Left lobe of liver (tissue), 2 donors: ENCODE data around the gene XCL1. TPM values are rescaled to one million over a fixed set of nuclear protein-coding genes. Genes with fewer than 3 reads are reported as not detected.
A peak's percentile ranks its signal among the peaks of the same experiment; 100 is the strongest.
"Not testable (repeated sequence)": the region's sequence is repeated elsewhere in the genome, so short reads cannot be mapped to it uniquely, and the experiment has no call there.

Source experiments
- ATAC-seq: fragments of 200-7000 bp; cut with Tn5 transposase; one replicate; pipeline ENCODE4 v1.9.1; 2020; ENCODE audit warnings: mild to moderate bottlenecking, moderate library complexity
- DNase-seq: peaks from one replicate; pipeline ENCODE4 v3.0.0-alpha.2; 2020; ENCODE audit warnings: low spot score
- total RNA-seq: library from RNA; stranded (reverse); gene quantifications from one replicate; pipeline ENCODE4 v1.2.1, GENCODE V29; 2021
- donor health status: DM: no; HTN: no; CAD: no; lungs with moderate emphysema.
- donor health status: DM: no; HTN: yes; CAD: no.

XCL1 gene
- total RNA-seq, 1 donor from 2014 or later: 0.13 TPM

DNA sequence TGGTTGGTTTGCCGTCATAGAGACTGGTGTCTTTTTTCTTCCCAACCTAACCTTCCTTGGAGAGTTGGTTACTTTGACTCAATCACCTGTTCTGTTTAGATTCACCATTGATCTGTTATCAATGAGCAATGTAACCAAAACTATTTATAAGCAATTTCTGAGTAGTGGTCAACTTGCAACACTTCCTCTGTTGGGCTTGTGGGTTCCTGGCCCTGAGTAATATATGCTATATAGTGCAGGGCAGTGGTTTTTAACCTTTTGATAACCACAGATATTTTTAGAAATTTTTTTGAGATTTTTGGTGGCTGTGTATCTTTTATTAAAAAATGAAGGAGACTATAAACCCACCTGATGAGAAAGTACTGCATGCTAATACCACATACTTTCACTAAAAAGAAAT, 9.4 kb upstream of the XCL1 start:
- DNase-seq (no peak), ATAC-seq (no peak)

DNA sequence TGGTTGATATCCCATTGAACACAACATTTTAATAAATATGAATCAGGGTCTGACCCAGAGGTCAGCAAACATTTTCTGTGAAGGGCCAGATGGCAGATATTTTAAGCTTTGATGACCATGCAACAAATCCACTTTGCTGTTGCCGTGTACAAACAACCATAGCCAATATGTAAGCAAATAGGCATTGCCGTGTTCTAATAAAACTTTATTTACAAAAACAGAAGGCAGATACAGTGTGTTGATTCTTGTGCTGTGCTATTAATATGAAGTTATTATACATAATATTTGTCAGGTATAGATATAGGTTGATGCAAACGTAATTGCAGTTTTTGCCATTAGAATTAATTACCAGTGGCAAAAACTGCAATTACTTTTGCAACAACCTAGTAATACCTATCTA, 8.8 kb upstream of the XCL1 start:
- no peak for ATAC-seq
- no peak for DNase-seq

- no peak for DNase-seq
These were observed 8.1 kb upstream of the XCL1 start for GRCh38 chr1:168568346-168568745.

GRCh38 chr1:168570652-168571051, 5.8 kb upstream of the XCL1 start:
- ATAC-seq (no peak), DNase-seq (no peak)

More at GRCh38 chr1:168568346-168568745, 8.1 kb upstream of the XCL1 start:
- no peak for ATAC-seq

DNA sequence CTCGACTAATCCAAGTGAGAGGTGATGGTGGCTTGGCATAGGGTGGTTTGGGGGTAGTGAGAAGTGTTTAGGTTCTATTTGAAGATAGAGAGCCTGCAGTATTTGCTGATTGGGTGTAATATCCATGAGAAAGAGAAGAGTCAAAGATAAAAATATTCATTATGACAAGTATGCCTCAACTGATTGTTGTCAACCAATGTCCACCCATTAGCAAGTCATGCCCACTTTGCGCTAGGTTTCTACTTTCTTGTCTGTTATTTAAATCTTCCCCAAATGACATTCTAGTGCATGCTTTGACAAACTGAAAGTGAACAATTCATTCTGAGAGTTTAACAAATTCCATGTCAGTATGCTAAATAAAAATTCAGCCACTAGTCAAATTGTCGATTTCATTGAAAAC, 3.8 kb upstream of the XCL1 start:
- ATAC-seq (no peak), DNase-seq (no peak)

DNA sequence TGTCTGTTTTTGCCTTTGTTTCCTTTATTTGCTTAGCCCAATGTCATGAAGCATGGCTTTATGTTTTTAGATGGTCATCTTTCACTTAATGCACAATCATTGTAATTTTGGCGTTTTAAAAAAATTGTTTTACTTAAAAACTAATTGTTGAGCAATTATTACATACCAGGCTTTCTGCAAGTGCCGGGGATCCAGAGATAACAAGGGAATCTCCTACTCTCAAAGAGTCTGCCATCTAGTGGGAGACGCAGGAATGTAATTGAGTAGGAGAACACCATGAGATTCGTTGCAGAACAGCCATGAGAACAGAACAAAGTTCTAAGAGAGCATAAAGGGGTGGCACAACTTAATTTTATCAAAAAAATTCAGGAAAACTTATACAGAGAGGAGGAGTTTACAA, 2.2 kb upstream of the XCL1 start:
- DNase-seq: not testable (repeated sequence)
- peak; percentile 98 for ATAC-seq

DNA sequence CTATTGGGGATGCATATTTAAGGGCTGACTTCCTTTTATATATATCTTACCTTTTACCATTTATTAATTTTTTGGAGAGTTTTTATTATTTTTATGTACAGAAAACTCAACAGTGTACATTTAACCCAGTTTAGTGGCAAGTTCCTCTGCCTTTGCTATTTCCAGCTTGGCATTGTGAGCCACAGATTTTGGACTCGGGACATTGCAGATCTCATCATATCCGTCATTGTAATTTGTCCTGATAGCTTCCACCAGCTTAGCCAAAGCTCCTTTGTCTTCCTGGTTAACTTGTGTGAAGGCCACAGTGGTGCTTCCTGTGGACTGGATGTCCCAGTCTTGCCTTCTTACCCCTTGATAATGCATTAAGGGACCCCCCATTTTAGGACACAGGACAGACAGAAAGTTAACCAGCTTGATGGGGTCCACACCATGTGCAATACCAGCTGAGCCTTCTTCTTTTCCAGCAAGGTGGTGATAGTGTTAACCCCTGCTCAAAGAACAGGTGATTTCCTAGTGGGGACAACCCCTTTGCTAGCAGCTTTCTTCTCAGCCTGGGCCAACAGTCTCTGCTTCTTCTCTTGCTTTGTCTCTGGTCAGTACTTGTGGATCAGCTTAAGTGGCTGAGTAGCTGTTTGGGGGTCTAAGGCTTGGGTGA, 2.3 kb downstream of the XCL1 start:
- not testable (repeated sequence) for ATAC-seq, DNase-seq

GRCh38 chr1:168580290-168580689, 3.9 kb downstream of the XCL1 start:
- ATAC-seq, DNase-seq: not testable (repeated sequence)

- not testable (repeated sequence) for DNase-seq, ATAC-seq
These were observed 4.6 kb downstream of the XCL1 start for GRCh38 chr1:168580991-168581390.

DNA sequence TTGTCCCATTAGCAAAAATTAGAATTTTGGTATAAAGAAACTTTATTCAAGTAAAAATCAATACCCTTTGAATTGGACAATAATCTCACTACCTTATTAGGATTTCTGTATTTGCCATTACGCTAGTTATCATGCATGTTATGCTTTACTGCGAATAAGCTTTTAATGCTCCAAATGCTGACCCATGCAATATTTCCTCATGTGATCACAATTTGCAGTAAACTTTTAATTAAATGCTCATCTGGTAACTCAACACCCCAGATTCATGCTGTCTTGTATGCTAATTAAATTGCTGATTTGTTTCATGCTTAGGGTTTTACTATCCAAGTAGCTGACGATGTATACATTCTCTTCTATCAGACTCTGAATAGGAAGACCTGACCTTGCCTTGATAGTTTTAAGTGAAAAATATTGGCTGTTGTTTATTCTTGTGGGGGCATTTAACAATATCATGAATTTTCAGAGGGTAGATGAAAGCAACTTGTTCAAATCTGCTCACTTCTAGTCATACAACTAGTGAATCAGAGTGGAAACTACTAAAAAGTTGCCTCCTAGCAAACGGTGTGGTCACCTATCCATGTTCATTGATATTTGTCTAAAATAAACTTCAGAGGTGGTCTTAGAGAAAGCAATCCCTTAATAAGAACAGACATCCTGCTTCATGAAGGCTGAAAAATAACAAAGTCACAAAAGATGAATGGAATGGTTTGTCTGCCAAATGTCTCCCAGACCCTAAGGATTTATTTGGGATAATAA, 5.6 kb downstream of the XCL1 start:
- no peak for DNase-seq
- no peak for ATAC-seq

- no peak for DNase-seq
- ATAC-seq: no peak
These were observed 6.4 kb downstream of the XCL1 start for GRCh38 chr1:168582688-168583336.

GRCh38 chr1:168583571-168583970, 7.2 kb downstream of the XCL1 start:
- no peak for ATAC-seq
- DNase-seq: no peak

GRCh38 chr1:168585191-168585590, 8.8 kb downstream of the XCL1 start:
- DNase-seq (no peak), ATAC-seq (no peak)

DNA sequence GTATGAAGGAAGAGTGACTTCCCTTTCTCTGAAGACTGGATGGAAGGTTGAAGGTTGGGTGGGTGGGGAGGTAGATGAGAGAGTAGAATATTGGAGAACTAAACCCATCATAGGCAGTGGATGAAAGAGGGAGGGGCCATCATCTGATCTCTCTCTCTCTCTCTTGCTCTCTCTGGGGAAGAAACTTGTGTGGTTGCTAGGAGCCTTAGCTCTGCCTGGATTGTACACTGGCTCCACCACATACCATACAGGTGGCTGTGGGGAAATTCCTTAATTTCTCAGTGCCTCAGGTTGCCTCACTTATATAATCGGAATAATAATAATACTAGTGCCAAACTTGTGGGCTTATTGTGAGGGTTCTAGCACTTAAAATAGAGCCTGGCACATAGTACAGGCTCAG, 9.5 kb downstream of the XCL1 start:
- DNase-seq: no peak
- ATAC-seq: no peak

DNA sequence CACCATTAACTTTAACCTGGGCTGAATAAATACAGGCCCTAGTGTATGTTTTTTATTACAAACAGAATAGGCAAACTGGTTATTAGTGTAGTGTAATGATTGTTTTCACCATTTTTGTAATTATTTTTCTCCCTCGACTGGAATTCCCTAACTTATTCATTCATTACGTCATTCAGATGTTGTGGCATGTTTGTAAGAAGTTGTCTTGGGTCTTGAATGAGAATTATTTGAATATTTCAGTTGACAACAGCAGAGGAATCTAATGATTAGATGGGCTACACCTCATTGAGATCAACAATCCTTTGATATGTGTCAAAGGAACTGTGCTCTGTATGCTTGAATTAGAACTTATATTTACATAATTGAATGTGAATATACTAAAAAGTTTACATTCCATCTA, 12.8 kb downstream of the XCL1 start:
- ATAC-seq (no peak), DNase-seq (no peak)

DNA sequence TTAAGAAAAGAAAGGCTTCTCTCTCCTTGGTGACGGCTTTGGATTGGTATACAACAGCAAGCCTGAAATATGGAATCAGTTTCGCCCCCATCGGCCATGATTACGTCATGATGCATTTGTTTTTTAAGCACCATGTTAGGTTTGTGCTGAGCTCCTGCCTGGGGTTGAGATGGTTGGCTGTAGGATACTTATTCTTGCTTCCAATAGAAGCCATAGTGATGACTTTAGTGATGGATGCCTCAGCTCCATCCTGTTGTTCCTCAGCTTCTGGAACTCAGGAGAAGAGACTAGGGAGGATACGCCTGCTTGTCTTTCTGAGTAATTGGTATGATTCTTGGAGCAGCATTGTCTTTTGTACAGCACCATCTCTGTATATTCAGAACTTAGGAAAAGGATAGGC, 14.7 kb downstream of the XCL1 start:
- DNase-seq (no peak), ATAC-seq (no peak)

DNA sequence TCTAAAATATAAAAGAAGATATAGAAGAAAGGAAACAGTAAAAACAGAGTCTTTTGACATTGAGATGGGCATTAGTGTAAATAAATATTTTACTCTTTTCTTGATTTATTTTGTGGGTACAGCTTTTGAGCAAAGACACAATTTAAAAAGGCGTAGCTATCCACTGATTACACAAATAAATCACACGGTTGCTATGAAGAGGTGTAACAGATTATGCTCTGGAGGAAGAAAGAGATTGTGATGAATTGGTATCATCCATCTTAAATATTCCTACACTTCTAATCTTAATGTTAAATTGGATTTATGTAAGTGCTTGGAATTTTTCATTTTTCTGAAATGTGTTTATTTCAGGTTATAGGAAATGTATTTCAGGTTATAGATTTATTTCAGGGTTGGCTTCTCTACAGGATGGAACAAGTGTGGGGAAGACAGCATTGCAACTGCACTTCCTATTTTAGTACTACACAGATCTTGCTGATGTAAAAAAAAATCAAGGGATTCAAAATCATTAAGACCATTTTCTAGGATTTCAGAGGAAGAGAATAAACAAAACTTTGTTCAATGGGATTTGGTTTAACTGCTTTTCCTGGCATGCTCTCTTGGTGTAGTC, 15.3 kb downstream of the XCL1 start:
- no peak for ATAC-seq
- DNase-seq: no peak

DNA sequence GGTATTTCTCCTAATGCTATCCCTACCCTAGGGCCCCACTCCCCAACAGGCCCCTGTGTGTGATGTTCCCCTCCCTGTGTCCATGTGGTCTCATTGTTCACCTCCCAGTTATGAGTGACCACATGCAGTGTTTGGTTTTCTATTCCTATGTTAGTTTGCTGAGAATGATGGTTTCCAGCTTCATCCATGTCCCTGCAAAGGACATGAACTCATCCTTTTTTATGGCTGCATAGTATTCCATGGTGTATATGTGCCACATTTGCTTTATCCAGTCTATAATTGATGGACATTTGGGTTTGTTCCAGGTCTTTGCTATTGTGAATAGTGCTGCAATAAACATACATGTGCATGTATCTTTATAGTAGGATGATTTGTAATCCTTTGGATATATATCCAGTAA, 19.0 kb downstream of the XCL1 start:
- DNase-seq, ATAC-seq: not testable (repeated sequence)

GRCh38 chr1:168598125-168598524, 21.7 kb downstream of the XCL1 start:
- ATAC-seq: no peak
- DNase-seq: no peak

DNA sequence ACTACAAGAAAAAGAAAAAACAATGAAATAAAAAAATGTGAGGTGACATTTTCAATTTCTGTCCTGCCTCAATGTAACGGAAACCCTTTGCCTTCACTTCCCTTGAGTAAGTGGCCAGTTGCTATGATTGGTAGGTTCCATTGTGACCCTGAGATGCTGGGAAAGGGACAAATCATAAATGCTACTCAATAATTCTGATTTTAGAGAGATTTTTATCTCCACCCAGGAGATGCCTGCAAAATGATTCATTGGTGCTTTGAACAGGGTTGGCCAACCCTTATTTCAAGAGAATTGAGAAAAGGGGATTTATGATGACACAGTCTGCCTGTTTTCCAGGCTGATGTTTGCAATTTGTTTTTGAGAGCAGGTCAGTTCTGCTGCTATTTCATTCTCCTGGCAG, 22.5 kb downstream of the XCL1 start:
- no peak for ATAC-seq
- no peak for DNase-seq

- ATAC-seq: no peak
These were observed 23.2 kb downstream of the XCL1 start for GRCh38 chr1:168599641-168600040.

DNA sequence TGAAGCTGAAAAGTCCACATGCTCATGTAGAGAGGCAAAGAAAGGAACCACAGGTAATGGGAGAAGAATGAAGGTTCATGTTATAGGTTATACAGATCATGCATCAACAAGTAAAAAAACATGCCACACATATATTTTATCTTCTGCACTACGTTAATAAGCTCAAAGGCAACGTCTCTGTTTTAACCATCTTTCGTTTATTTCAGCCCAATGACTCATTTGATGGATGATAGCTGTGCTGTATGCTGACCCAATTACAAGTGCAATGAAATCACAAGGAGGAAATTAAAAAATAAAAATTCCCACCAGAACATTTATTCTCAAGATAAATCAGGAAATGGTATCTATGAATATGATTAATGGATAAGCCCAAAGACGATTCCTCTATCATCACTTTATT, 24.6 kb downstream of the XCL1 start:
- DNase-seq (no peak), ATAC-seq (no peak)

More at GRCh38 chr1:168599641-168600040, 23.2 kb downstream of the XCL1 start:
- DNase-seq: no peak
